GM23338 (cell line): ENCODE measurements around the gene CLEC3B. TPM values are rescaled to one million over a fixed set of nuclear protein-coding genes. Genes with fewer than 3 reads are reported as not detected.

Experiments
- ATAC-seq: fragments of 200-7000 bp; cut with Tn5 transposase; 3 replicates; pipeline ENCODE4 v1.9.1; 2020
- DNase-seq: peaks from one replicate; pipeline ENCODE4 v3.0.0-alpha.2; 2015; ENCODE audit warnings: low spot score
- H2AFZ ChIP-seq: fragments of 200-600 bp; sonication (generic); 2 replicates; pipeline ENCODE4 v1.8.0; 2016; ENCODE audit warnings: antibody characterized with exemption, mild to moderate bottlenecking, moderate library complexity
- H3F3A ChIP-seq: fragments of 200-600 bp; sonication (generic); replicated peaks from 2 replicates; pipeline ENCODE4 v1.8.0; 2017; ENCODE audit warnings: antibody characterized with exemption, mixed run types, low read depth
- H3K27ac ChIP-seq: fragments of 200-600 bp; sonication (generic); 2 replicates; pipeline ENCODE4 v1.6.1; 2016; ENCODE audit warnings: low read depth
- H3K27me3 ChIP-seq: fragments of 200-600 bp; sonication (generic); 2 replicates; pipeline ENCODE4 v1.8.0; 2016; ENCODE audit warnings: mild to moderate bottlenecking, mixed run types, moderate library complexity; ENCODE audit not compliant: insufficient read depth
- H3K36me3 ChIP-seq: fragments of 200-600 bp; sonication (generic); 2 replicates; pipeline ENCODE4 v1.8.0; 2016; ENCODE audit warnings: mild to moderate bottlenecking; ENCODE audit not compliant: insufficient read depth
- H3K4me1 ChIP-seq: fragments of 200-600 bp; sonication (generic); 2 replicates; pipeline ENCODE4 v1.8.0; 2016; ENCODE audit warnings: mild to moderate bottlenecking, moderate library complexity; ENCODE audit not compliant: insufficient read depth
- H3K4me2 ChIP-seq: fragments of 200-600 bp; sonication (generic); 2 replicates; pipeline ENCODE4 v1.7.1; 2017; ENCODE audit warnings: mixed run types
- H3K4me3 ChIP-seq: fragments of 200-600 bp; sonication (generic); 2 replicates; pipeline ENCODE4 v1.6.1; 2016; ENCODE audit warnings: mixed run types
- H3K79me2 ChIP-seq: fragments of 200-600 bp; sonication (generic); replicated peaks from 2 replicates; pipeline ENCODE4 v1.8.0; 2017; ENCODE audit warnings: mild to moderate bottlenecking; ENCODE audit not compliant: insufficient read depth
- H3K9me2 ChIP-seq: fragments of 200-600 bp; sonication (generic); 2 replicates; pipeline ENCODE4 v1.8.0; 2017; ENCODE audit not compliant: insufficient read depth
- H4K20me1 ChIP-seq: fragments of 200-600 bp; sonication (generic); replicated peaks from 2 replicates; pipeline ENCODE4 v1.8.0; 2017; ENCODE audit warnings: mild to moderate bottlenecking; ENCODE audit not compliant: insufficient read depth
- H3K27ac Mint-ChIP-seq: 2 replicates; pipeline ENCODE4 v1.8.0; 2020; ENCODE audit warnings: inconsistent platforms, mild to moderate bottlenecking, moderate library complexity, mixed read lengths
- H3K27me3 Mint-ChIP-seq: 3 replicates; pipeline ENCODE4 v1.8.0; 2022; ENCODE audit warnings: low read depth, mild to moderate bottlenecking, moderate library complexity, mixed read lengths, inconsistent platforms; ENCODE audit not compliant: insufficient read depth, poor library complexity
- H3K36me3 Mint-ChIP-seq: 3 replicates; pipeline ENCODE4 v1.8.0; 2021; ENCODE audit warnings: low read depth, mild to moderate bottlenecking, inconsistent platforms, moderate library complexity, mixed read lengths
- H3K4me1 Mint-ChIP-seq: 3 replicates; pipeline ENCODE4 v1.8.0; 2020; ENCODE audit warnings: mild to moderate bottlenecking, inconsistent platforms, mixed read lengths
- H3K4me3 Mint-ChIP-seq: 3 replicates; pipeline ENCODE4 v1.8.0; 2021; ENCODE audit warnings: moderate library complexity, mild to moderate bottlenecking, inconsistent platforms, mixed read lengths
- H3K9me3 Mint-ChIP-seq: 3 replicates; pipeline ENCODE4 v1.8.0; 2020; ENCODE audit warnings: moderate library complexity, mild to moderate bottlenecking, inconsistent platforms, mixed read lengths
- CREB1 ChIP-seq: fragments of 250-450 bp; sonication (Bioruptor Pico); IDR thresholded peaks from 2 replicates; pipeline ENCODE4 v1.5.0; 2020; ENCODE audit warnings: low read depth, mild to moderate bottlenecking, moderate library complexity
- EZH2 ChIP-seq: fragments of 200-600 bp; sonication (generic); IDR thresholded peaks from one replicate; pipeline ENCODE4 v1.8.0; 2017; ENCODE audit warnings: antibody characterized with exemption, mild to moderate bottlenecking, low read depth; ENCODE audit not compliant: unreplicated experiment
- EZH2phosphoT487 ChIP-seq: fragments of 200-600 bp; sonication (generic); IDR thresholded peaks from one replicate; pipeline ENCODE4 v1.8.1; 2018; ENCODE audit warnings: antibody characterized with exemption; ENCODE audit not compliant: unreplicated experiment
- JUNB ChIP-seq: IDR thresholded peaks from one replicate; pipeline ENCODE4 v1.6.1; 2016; ENCODE audit warnings: antibody characterized with exemption; ENCODE audit not compliant: unreplicated experiment
- NANOG ChIP-seq: IDR thresholded peaks from 2 replicates; pipeline ENCODE4 v1.6.1; 2016; ENCODE audit warnings: antibody characterized with exemption, borderline replicate concordance
- POLR2AphosphoS5 ChIP-seq: IDR thresholded peaks from 2 replicates; pipeline ENCODE4 v1.6.1; 2016; ENCODE audit warnings: antibody characterized with exemption, low read depth
- STAT1 ChIP-seq: IDR thresholded peaks from one replicate; pipeline ENCODE4 v1.6.1; 2016; ENCODE audit warnings: antibody characterized with exemption; ENCODE audit not compliant: unreplicated experiment
- ZNF114 ChIP-seq: fragments of 250-450 bp; sonication (Bioruptor Pico); IDR thresholded peaks from 2 replicates; pipeline ENCODE4 v1.5.0; 2020; ENCODE audit warnings: mild to moderate bottlenecking, moderate library complexity
- ZNF331 ChIP-seq: fragments of 250-450 bp; sonication (Bioruptor Pico); IDR thresholded peaks from 2 replicates; pipeline ENCODE4 v1.5.0; 2020; ENCODE audit warnings: low read depth, mild to moderate bottlenecking, moderate library complexity
- polyA plus RNA-seq: library from polyadenylated mRNA; unstranded; fragments of >200 nt; fragmentation: Nextera tagmentation; extraction: Ambion mirVana; gene quantifications from 2 replicates; pipeline ENCODE4 v1.2.1, GENCODE V29; 2016
- total RNA-seq: library from RNA; depleted of rRNA; stranded (reverse); fragments of >200 nt; shearing (Covaris generic); gene quantifications from 2 replicates; pipeline ENCODE4 v1.2.3, GENCODE V29; 2014
- TF ChIP-seq, protein P1 (sequence below), 2 experiments: fragments of 200-600 bp in 1 of 2; sonication (generic) in 1 of 2; conservative IDR thresholded peaks; 2 replicates each; pipeline versions ENCODE4 v1.5.1 to v1.6.1; 2016 to 2017; ENCODE audit warnings: antibody characterized with exemption in 2 of 2, low read depth in 2 of 2, mild to moderate bottlenecking in 2 of 2, moderate library complexity in 1 of 2
- TF ChIP-seq, protein P2 (sequence below): IDR thresholded peaks from one replicate; pipeline ENCODE4 v1.6.1; 2018; ENCODE audit warnings: antibody characterized with exemption; ENCODE audit not compliant: unreplicated experiment
- TF ChIP-seq, protein P3 (sequence below): fragments of 250-450 bp; sonication (Bioruptor Pico); IDR thresholded peaks from 2 replicates; pipeline ENCODE4 v1.5.0; 2020; ENCODE audit warnings: mild to moderate bottlenecking, moderate library complexity
- TF ChIP-seq, protein P4 (sequence below): IDR thresholded peaks from 2 replicates; pipeline ENCODE4 v1.6.1; 2016; ENCODE audit warnings: antibody characterized with exemption

The CLEC3B gene
- total and polyA plus RNA-seq, 2 experiments from 2014 or later = not detected

DNA sequence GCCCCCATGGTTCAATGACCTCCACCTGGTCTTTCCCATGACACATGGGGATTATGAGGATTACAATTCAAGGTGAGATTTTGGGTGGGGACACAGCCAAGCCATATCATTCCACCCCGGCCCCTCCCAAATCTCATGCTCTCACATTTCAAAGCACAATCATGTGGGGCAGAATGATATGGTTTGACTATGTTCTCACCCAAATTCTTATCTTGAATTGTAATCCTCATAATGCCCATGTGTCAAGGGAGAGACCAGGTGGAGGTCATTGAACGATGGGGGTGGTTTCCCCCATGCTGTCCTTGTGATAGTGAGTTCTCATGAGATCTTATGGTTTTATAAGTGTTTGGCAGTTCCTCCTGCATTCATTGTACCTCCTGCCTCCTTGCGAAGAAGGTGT is 2.4 kb upstream of the CLEC3B start:
- Histone ChIP-seq H3K27me3 (no peaks in the 10 kb centered on the region), H3K9me2 (no peaks in the 10 kb centered on the region), H3K36me3 (no peaks in the 10 kb centered on the region), H3K4me2 (no peak overlapping the region), H2AFZ (no peak overlapping the region), H3K79me2 (no peaks in the 10 kb centered on the region), H3K27ac (no peak overlapping the region), H4K20me1 (peaks cover 3% of the 10 kb centered on the region), H3K4me3 (no peak overlapping the region), H3K4me1 (no peaks in the 10 kb centered on the region), H3F3A (no peaks in the 10 kb centered on the region)
- Mint-ChIP-seq H3K4me1 (no peaks in the 10 kb centered on the region), H3K27ac (no peak overlapping the region), H3K4me3 (no peak overlapping the region), H3K27me3 (peaks cover 5% of the 10 kb centered on the region), H3K36me3 (no peaks in the 10 kb centered on the region), H3K9me3 (no peaks in the 10 kb centered on the region)
- TF ChIP-seq, protein P1, sequence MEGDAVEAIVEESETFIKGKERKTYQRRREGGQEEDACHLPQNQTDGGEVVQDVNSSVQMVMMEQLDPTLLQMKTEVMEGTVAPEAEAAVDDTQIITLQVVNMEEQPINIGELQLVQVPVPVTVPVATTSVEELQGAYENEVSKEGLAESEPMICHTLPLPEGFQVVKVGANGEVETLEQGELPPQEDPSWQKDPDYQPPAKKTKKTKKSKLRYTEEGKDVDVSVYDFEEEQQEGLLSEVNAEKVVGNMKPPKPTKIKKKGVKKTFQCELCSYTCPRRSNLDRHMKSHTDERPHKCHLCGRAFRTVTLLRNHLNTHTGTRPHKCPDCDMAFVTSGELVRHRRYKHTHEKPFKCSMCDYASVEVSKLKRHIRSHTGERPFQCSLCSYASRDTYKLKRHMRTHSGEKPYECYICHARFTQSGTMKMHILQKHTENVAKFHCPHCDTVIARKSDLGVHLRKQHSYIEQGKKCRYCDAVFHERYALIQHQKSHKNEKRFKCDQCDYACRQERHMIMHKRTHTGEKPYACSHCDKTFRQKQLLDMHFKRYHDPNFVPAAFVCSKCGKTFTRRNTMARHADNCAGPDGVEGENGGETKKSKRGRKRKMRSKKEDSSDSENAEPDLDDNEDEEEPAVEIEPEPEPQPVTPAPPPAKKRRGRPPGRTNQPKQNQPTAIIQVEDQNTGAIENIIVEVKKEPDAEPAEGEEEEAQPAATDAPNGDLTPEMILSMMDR (conservative IDR thresholded peaks at IDR 0.05; ENCODE audit: low read depth in 2 of 2) = no peak
- TF ChIP-seq STAT1 = no peak
- TF ChIP-seq EZH2phosphoT487 = no peak
- no peak for TF ChIP-seq JUNB
- TF ChIP-seq CREB1 (CRISPR knock-in tag) = no peak
- TF ChIP-seq, protein P2, sequence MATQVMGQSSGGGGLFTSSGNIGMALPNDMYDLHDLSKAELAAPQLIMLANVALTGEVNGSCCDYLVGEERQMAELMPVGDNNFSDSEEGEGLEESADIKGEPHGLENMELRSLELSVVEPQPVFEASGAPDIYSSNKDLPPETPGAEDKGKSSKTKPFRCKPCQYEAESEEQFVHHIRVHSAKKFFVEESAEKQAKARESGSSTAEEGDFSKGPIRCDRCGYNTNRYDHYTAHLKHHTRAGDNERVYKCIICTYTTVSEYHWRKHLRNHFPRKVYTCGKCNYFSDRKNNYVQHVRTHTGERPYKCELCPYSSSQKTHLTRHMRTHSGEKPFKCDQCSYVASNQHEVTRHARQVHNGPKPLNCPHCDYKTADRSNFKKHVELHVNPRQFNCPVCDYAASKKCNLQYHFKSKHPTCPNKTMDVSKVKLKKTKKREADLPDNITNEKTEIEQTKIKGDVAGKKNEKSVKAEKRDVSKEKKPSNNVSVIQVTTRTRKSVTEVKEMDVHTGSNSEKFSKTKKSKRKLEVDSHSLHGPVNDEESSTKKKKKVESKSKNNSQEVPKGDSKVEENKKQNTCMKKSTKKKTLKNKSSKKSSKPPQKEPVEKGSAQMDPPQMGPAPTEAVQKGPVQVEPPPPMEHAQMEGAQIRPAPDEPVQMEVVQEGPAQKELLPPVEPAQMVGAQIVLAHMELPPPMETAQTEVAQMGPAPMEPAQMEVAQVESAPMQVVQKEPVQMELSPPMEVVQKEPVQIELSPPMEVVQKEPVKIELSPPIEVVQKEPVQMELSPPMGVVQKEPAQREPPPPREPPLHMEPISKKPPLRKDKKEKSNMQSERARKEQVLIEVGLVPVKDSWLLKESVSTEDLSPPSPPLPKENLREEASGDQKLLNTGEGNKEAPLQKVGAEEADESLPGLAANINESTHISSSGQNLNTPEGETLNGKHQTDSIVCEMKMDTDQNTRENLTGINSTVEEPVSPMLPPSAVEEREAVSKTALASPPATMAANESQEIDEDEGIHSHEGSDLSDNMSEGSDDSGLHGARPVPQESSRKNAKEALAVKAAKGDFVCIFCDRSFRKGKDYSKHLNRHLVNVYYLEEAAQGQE = no peak
- TF ChIP-seq NANOG = no peak
- TF ChIP-seq ZNF331 (CRISPR knock-in tag) = no peak
- TF ChIP-seq, protein P3, sequence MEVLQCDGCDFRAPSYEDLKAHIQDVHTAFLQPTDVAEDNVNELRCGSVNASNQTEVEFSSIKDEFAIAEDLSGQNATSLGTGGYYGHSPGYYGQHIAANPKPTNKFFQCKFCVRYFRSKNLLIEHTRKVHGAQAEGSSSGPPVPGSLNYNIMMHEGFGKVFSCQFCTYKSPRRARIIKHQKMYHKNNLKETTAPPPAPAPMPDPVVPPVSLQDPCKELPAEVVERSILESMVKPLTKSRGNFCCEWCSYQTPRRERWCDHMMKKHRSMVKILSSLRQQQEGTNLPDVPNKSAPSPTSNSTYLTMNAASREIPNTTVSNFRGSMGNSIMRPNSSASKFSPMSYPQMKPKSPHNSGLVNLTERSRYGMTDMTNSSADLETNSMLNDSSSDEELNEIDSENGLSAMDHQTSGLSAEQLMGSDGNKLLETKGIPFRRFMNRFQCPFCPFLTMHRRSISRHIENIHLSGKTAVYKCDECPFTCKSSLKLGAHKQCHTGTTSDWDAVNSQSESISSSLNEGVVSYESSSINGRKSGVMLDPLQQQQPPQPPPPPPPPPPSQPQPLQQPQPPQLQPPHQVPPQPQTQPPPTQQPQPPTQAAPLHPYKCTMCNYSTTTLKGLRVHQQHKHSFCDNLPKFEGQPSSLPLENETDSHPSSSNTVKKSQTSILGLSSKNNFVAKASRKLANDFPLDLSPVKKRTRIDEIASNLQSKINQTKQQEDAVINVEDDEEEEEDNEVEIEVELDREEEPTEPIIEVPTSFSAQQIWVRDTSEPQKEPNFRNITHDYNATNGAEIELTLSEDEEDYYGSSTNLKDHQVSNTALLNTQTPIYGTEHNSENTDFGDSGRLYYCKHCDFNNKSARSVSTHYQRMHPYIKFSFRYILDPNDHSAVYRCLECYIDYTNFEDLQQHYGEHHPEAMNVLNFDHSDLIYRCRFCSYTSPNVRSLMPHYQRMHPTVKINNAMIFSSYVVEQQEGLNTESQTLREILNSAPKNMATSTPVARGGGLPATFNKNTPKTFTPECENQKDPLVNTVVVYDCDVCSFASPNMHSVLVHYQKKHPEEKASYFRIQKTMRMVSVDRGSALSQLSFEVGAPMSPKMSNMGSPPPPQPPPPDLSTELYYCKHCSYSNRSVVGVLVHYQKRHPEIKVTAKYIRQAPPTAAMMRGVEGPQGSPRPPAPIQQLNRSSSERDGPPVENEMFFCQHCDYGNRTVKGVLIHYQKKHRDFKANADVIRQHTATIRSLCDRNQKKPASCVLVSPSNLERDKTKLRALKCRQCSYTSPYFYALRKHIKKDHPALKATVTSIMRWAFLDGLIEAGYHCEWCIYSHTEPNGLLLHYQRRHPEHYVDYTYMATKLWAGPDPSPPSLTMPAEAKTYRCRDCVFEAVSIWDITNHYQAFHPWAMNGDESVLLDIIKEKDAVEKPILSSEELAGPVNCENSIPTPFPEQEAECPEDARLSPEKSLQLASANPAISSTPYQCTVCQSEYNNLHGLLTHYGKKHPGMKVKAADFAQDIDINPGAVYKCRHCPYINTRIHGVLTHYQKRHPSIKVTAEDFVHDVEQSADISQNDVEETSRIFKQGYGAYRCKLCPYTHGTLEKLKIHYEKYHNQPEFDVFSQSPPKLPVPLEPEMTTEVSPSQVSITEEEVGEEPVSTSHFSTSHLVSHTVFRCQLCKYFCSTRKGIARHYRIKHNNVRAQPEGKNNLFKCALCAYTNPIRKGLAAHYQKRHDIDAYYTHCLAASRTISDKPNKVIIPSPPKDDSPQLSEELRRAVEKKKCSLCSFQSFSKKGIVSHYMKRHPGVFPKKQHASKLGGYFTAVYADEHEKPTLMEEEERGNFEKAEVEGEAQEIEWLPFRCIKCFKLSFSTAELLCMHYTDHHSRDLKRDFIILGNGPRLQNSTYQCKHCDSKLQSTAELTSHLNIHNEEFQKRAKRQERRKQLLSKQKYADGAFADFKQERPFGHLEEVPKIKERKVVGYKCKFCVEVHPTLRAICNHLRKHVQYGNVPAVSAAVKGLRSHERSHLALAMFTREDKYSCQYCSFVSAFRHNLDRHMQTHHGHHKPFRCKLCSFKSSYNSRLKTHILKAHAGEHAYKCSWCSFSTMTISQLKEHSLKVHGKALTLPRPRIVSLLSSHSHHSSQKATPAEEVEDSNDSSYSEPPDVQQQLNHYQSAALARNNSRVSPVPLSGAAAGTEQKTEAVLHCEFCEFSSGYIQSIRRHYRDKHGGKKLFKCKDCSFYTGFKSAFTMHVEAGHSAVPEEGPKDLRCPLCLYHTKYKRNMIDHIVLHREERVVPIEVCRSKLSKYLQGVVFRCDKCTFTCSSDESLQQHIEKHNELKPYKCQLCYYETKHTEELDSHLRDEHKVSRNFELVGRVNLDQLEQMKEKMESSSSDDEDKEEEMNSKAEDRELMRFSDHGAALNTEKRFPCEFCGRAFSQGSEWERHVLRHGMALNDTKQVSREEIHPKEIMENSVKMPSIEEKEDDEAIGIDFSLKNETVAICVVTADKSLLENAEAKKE (CRISPR knock-in tag) = no peak
- no peak for TF ChIP-seq EZH2
- no peak for TF ChIP-seq POLR2AphosphoS5
- no peak for TF ChIP-seq ZNF114 (CRISPR knock-in tag)
- TF ChIP-seq, protein P4, sequence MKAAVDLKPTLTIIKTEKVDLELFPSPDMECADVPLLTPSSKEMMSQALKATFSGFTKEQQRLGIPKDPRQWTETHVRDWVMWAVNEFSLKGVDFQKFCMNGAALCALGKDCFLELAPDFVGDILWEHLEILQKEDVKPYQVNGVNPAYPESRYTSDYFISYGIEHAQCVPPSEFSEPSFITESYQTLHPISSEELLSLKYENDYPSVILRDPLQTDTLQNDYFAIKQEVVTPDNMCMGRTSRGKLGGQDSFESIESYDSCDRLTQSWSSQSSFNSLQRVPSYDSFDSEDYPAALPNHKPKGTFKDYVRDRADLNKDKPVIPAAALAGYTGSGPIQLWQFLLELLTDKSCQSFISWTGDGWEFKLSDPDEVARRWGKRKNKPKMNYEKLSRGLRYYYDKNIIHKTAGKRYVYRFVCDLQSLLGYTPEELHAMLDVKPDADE = no peak
- ATAC-seq = no peak
- DNase-seq = no peak
